Tibial artery (tissue), 4 donors: ENCODE measurements around the gene GALNT2.

ENCODE experiments used
- DNase-seq, 2 donors: peaks; one replicate each; pipeline ENCODE4 v3.0.0-alpha.2; 2019
- H3K27ac ChIP-seq, 2 donors: fragments of 200-600 bp; sonication (generic) in 1 of 2; 1 replicate in 1 of 2; 2 replicates in 1 of 2; pipeline ENCODE4 v1.5.1; 2018 to 2019; ENCODE audit warnings: mild to moderate bottlenecking in 1 of 2
- H3K27me3 ChIP-seq, 2 donors: fragments of 200-600 bp; sonication (generic) in 1 of 2; one replicate each; pipeline versions ENCODE4 v1.5.1 to v1.6.0; 2016 to 2019
- H3K36me3 ChIP-seq, 3 donors: fragments of 200-600 bp; sonication (generic) in 2 of 3; one replicate each; pipeline ENCODE4 v1.5.1; 2016 to 2019; ENCODE audit warnings: mild to moderate bottlenecking in 2 of 3
- H3K4me1 ChIP-seq, 4 donors: fragments of 200-600 bp; sonication (generic) in 2 of 4; 1 replicate in 3 of 4; 2 replicates in 1 of 4; pipeline ENCODE4 v1.5.1; 2016 to 2019
- H3K4me3 ChIP-seq, 2 donors: fragments of 200-600 bp; sonication (generic) in 1 of 2; 1 replicate in 1 of 2; 2 replicates in 1 of 2; pipeline ENCODE4 v1.5.1; 2018 to 2019; ENCODE audit warnings: mild to moderate bottlenecking in 2 of 2
- H3K9me3 ChIP-seq, 3 donors: fragments of 200-600 bp; sonication (generic) in 1 of 3; one replicate each; pipeline ENCODE4 v1.5.1; 2016 to 2019
- intact Hi-C: fragments of 100-400 bp; cut with DNase I; formaldehyde crosslinking; loops from one replicate; pipeline ENCODE4 v1.15.0; 2023; ENCODE audit warnings: low total_unique reads
- TF ChIP-seq, protein P1 (sequence below), 2 experiments: fragments of 200-600 bp in 1 of 2; fragments of 450-650 bp in 1 of 2; IDR thresholded peaks; one replicate each; pipeline ENCODE4 v1.5.1; 2017 to 2019; ENCODE audit warnings: antibody characterized with exemption in 2 of 2, mild to moderate bottlenecking in 1 of 2, moderate library complexity in 1 of 2

The GALNT2 gene

DNA sequence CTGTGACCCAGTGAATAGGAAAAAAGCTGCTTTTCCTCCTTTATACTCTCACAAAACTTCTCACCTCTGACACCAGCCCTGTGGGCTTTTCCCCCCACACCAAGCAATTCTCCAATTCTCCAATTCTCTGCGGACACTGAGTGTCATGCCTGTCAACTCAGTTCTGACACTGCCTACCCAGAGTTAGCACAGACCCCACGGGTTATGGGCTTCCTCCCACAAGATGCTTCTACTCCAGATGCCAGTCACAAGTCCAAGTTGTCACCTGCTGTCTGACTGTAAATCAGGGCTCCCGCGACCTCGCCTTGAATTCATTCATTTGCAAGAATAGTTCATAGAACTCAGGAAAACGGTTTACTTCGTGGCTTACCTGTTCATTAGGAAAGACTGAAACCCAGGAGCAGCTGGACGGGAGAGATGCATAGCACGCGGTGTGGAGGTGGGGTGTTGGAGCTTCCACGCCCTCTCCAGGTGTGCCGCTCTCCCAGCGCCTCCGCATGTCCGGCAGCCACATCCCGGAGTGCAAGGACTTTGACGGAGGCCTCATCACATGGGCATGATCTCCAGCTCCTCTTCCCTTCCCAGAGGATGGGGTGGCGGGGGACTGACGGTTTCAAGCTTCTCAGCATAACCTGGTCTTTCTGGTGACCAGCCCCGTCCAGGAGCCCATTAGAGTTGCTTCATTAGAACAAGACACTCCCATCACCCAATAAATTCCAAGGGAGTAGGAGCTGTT, 204.4 kb downstream of the GALNT2 start:
- Histone ChIP-seq H3K36me3 (peaks cover 17 to 21% (median 18%) of the 10 kb centered on the region in 3 donors), H3K4me1 (peaks cover 0 to 55% (median 18%) of the 10 kb centered on the region in 4 donors), H3K9me3 (no peaks in the 10 kb centered on the region), H3K27ac (peak overlapping the region; percentile 61 to 71), H3K27me3 (no peaks in the 10 kb centered on the region), H3K4me3 (no peak overlapping the region)
- peak in 1 of 2 donors; percentile 50 for DNase-seq
- TF ChIP-seq, protein P1, sequence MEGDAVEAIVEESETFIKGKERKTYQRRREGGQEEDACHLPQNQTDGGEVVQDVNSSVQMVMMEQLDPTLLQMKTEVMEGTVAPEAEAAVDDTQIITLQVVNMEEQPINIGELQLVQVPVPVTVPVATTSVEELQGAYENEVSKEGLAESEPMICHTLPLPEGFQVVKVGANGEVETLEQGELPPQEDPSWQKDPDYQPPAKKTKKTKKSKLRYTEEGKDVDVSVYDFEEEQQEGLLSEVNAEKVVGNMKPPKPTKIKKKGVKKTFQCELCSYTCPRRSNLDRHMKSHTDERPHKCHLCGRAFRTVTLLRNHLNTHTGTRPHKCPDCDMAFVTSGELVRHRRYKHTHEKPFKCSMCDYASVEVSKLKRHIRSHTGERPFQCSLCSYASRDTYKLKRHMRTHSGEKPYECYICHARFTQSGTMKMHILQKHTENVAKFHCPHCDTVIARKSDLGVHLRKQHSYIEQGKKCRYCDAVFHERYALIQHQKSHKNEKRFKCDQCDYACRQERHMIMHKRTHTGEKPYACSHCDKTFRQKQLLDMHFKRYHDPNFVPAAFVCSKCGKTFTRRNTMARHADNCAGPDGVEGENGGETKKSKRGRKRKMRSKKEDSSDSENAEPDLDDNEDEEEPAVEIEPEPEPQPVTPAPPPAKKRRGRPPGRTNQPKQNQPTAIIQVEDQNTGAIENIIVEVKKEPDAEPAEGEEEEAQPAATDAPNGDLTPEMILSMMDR (IDR thresholded peaks at IDR 0.05), result no peak
- intact Hi-C loops, result no loop called here

GRCh38 chr1:230272557-230272956, 205.5 kb downstream of the GALNT2 start:
- intact Hi-C loops, result no loop called here
- Histone ChIP-seq H3K4me3 (no peak overlapping the region), H3K27me3 (no peaks in the 10 kb centered on the region), H3K27ac (no peak overlapping the region), H3K4me1 (peaks cover 0 to 50% (median 14%) of the 10 kb centered on the region in 4 donors), H3K9me3 (no peaks in the 10 kb centered on the region), H3K36me3 (peaks cover 20 to 24% (median 22%) of the 10 kb centered on the region in 3 donors)
- peak in 1 of 2 donors; percentile 38 for DNase-seq
- TF ChIP-seq, protein P1 (IDR thresholded peaks at IDR 0.05), result no peak

DNA sequence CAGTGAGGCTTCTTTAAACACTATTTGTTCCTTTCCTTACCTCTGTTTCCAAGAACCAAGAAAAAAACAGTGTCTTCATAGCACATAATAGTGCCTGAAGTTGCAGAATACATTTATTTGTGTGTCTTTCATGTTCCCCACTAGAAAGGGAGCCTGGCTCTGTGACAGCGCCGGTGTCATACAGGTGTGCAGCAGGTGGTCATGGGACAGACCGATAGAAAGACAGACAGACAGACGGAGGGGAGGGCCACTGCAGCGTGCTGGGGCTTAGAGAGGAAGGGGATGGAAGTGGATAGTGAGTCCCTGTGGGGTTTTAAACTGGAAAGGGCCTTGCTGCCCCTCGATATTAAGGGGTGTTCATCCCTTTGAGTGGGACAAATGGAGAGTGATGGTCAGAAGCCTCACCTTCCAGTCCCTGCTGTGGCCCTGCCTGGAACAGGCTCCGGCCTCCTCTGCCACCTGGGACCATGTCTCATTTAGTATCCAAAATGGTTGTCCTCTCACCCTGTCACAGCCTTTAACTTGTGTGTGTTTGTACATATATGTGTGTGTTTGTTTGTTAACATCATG, 206.2 kb downstream of the GALNT2 start:
- no peak overlapping the region for H3K27ac ChIP-seq
- no peak for DNase-seq
- H3K27me3 ChIP-seq, result no peaks in the 10 kb centered on the region
- intact Hi-C loops, result no loop called here
- H3K9me3 ChIP-seq, result no peaks in the 10 kb centered on the region
- peaks cover 0 to 52% (median 14%) of the 10 kb centered on the region in 4 donors for H3K4me1 ChIP-seq
- no peak overlapping the region for H3K4me3 ChIP-seq
- H3K36me3 ChIP-seq, result peaks cover 20 to 28% (median 22%) of the 10 kb centered on the region in 3 donors
- TF ChIP-seq, protein P1 (IDR thresholded peaks at IDR 0.05), result no peak

DNA sequence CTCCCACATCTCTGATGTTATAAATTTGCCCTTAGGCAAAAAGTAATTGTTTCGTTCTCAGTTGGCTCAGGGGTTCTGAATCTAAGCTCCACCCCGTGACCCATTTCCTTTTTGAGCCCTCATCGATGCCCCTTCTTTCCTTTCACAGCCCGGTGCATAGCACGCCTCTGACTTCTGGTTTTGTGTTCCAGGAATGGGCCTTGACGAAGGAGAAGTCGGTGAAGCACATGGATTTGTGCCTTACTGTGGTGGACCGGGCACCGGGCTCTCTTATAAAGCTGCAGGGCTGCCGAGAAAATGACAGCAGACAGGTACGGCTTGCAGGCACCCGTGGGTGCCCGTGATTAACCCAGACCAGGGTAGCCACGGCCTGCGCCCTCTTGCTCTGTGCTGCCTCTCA, 207.2 kb downstream of the GALNT2 start:
- Histone ChIP-seq H3K9me3 (no peaks in the 10 kb centered on the region), H3K4me1 (peaks cover 0 to 45% (median 9%) of the 10 kb centered on the region in 4 donors), H3K36me3 (peaks cover 27 to 38% (median 31%) of the 10 kb centered on the region in 3 donors), H3K27me3 (no peaks in the 10 kb centered on the region), H3K4me3 (no peak overlapping the region), H3K27ac (peak overlapping the region in 1 of 2 donors; percentile 31)
- intact Hi-C loops, result no loop called here
- TF ChIP-seq, protein P1 (IDR thresholded peaks at IDR 0.05), result no peak
- DNase-seq, result peak in 1 of 2 donors; percentile 63

- Histone ChIP-seq H3K27ac (no peak overlapping the region), H3K36me3 (peaks cover 48 to 60% (median 53%) of the 10 kb centered on the region in 3 donors), H3K4me3 (no peak overlapping the region), H3K27me3 (no peaks in the 10 kb centered on the region), H3K9me3 (no peaks in the 10 kb centered on the region), H3K4me1 (peaks cover 0 to 24% (median 2%) of the 10 kb centered on the region in 4 donors)
- TF ChIP-seq, protein P1 (IDR thresholded peaks at IDR 0.05), result no peak
- intact Hi-C loops, result no loop called here
- DNase-seq, result peak; percentile 8 to 60
These were observed 209.4 kb downstream of the GALNT2 start for GRCh38 chr1:230276401-230276800.
